Keratinocyte (primary cell): ENCODE data around the gene OR4F6. TPM values are rescaled to one million over a fixed set of nuclear protein-coding genes. Genes with fewer than 3 reads are reported as not detected.

Experiments used
- DNase-seq: peaks from one replicate; pipeline ENCODE4 v3.0.0-alpha.2; 2011; ENCODE audit warnings: low read depth, missing footprints, low spot score
- FAIRE-seq: peaks from 2 replicates; lab custom pipeline; 2011; peaks lifted over from hg19 to GRCh38; lab: Jason Lieb, UNC
- H2AFZ ChIP-seq: 2 replicates; pipeline ENCODE4 v1.6.0; 2012; ENCODE audit warnings: low read length, control low read depth, inconsistent platforms; ENCODE audit not compliant: control insufficient read depth
- H3K27ac ChIP-seq: 2 replicates; pipeline ENCODE4 v1.5.1; 2011; ENCODE audit warnings: low read length; ENCODE audit not compliant: control insufficient read depth, insufficient read depth
- H3K27me3 ChIP-seq: 3 replicates; pipeline ENCODE4 v1.6.0; 2011; ENCODE audit warnings: low read length; ENCODE audit not compliant: control insufficient read depth, insufficient read depth; ENCODE audit errors: extremely low read depth
- H3K36me3 ChIP-seq, 2 experiments: 2 replicates in 1 of 2; 3 replicates in 1 of 2; pipeline ENCODE4 v1.5.1; 2011; ENCODE audit warnings: low read length in 2 of 2, mild to moderate bottlenecking in 1 of 2; ENCODE audit not compliant: control insufficient read depth in 2 of 2, insufficient read depth in 2 of 2; ENCODE audit errors: extremely low read depth in 1 of 2
- H3K4me1 ChIP-seq: 3 replicates; pipeline ENCODE4 v1.5.1; 2011; ENCODE audit warnings: low read length; ENCODE audit not compliant: control insufficient read depth, insufficient read depth; ENCODE audit errors: extremely low read depth
- H3K4me2 ChIP-seq: 3 replicates; pipeline ENCODE4 v1.6.0; 2011; ENCODE audit warnings: low read depth, low read length; ENCODE audit not compliant: control insufficient read depth, insufficient read depth; ENCODE audit errors: extremely low read depth
- H3K4me3 ChIP-seq, 3 experiments: fragments of 200-600 bp in 1 of 3; sonication (generic) in 1 of 3; 2 replicates in 2 of 3; 3 replicates in 1 of 3; pipeline ENCODE4 v1.5.1; 2011 to 2016; ENCODE audit warnings: low read length in 3 of 3, mild to moderate bottlenecking in 3 of 3, control low read depth in 2 of 3, inconsistent platforms in 1 of 3, low read depth in 1 of 3, mixed read lengths in 1 of 3, mixed run types in 1 of 3, moderate library complexity in 1 of 3; ENCODE audit not compliant: control insufficient read depth in 2 of 3, insufficient read depth in 2 of 3; ENCODE audit errors: extremely low read depth in 1 of 3
- H3K79me2 ChIP-seq: 2 replicates; pipeline ENCODE4 v1.6.0; 2012; ENCODE audit warnings: low read length; ENCODE audit not compliant: control insufficient read depth, insufficient read depth
- H3K9ac ChIP-seq: 3 replicates; pipeline ENCODE4 v1.6.0; 2011; ENCODE audit warnings: low read length; ENCODE audit not compliant: control insufficient read depth, insufficient read depth; ENCODE audit errors: extremely low read depth
- H3K9me1 ChIP-seq: 3 replicates; pipeline ENCODE4 v1.6.0; 2011; ENCODE audit warnings: low read length; ENCODE audit not compliant: control insufficient read depth, insufficient read depth; ENCODE audit errors: extremely low read depth
- H3K9me3 ChIP-seq: 2 replicates; pipeline ENCODE4 v1.5.1; 2012; ENCODE audit warnings: low read depth, low read length; ENCODE audit not compliant: control insufficient read depth
- H4K20me1 ChIP-seq: 3 replicates; pipeline ENCODE4 v1.6.0; 2011; ENCODE audit warnings: low read length; ENCODE audit not compliant: control insufficient read depth, insufficient read depth; ENCODE audit errors: extremely low read depth
- CTCF ChIP-seq, 3 experiments: IDR thresholded peaks in 1 of 3; conservative IDR thresholded peaks in 1 of 3; optimal IDR thresholded peaks in 1 of 3; 2 replicates in 2 of 3; 3 replicates in 1 of 3; pipeline versions ENCODE3 to v1.5.1; 2011; ENCODE audit warnings: low read length in 3 of 3, mild to moderate bottlenecking in 3 of 3, moderate library complexity in 2 of 3, control low read depth in 1 of 3, inconsistent platforms in 1 of 3; ENCODE audit not compliant: insufficient read depth in 2 of 3; ENCODE audit errors: extremely low read depth in 1 of 3
- EZH2 ChIP-seq: IDR thresholded peaks from one replicate; pipeline ENCODE4 v1.6.1; 2012; ENCODE audit warnings: inconsistent platforms, mild to moderate bottlenecking, low read length, moderate library complexity
- dilution Hi-C: fragments of 300-500 bp; cut with MboI; formaldehyde crosslinking; loops from one replicate; pipeline ENCODE4 v1.7.0; 2020; ENCODE audit warnings: low sequenced_read_pairs; ENCODE audit not compliant: extremely low pct_ligation_motif_present
- polyA plus RNA-seq, 5 experiments: library from polyadenylated mRNA; depleted of rRNA in 3 of 5; stranded (reverse) in 3 of 5; stranded (forward) in 1 of 5; unstranded in 1 of 5; fragments of >200 nt; gene quantifications; 1 replicate in 1 of 5; 2 replicates in 3 of 5; 3 replicates in 1 of 5; pipeline versions ENCODE4 v1.2.1 to v1.2.3, GENCODE V29; 2011 to 2012; ENCODE audit warnings: missing spikeins in 2 of 5, low read depth in 1 of 5, low replicate concordance in 1 of 5

The OR4F6 gene
- polyA plus RNA-seq, 1 donor (not counting 4 experiments of a cell fraction or from before 2014, with no cell fraction given) = not detected

- dilution Hi-C loops = no loop called here
- no peak for DNase-seq
- H3K36me3 ChIP-seq = no peaks in the 10 kb centered on the region
- no peak overlapping the region for H3K4me2 ChIP-seq
- H4K20me1 ChIP-seq = no peaks in the 10 kb centered on the region
- no peaks in the 10 kb centered on the region for H3K79me2 ChIP-seq
- no peak overlapping the region for H3K9ac ChIP-seq
- no peak for TF ChIP-seq CTCF (optimal IDR thresholded peaks at IDR 0.05 in 1 of 3, IDR thresholded peaks at IDR 0.05 in 1 of 3, conservative IDR thresholded peaks at IDR 0.05 in 1 of 3; ENCODE audit: extremely low read depth in 1 of 3, insufficient read depth in 2 of 3, low read length in 3 of 3)
- no peak for TF ChIP-seq EZH2
- no peaks in the 10 kb centered on the region for H3K27me3 ChIP-seq
- no peak for FAIRE-seq
- no peak overlapping the region for H2AFZ ChIP-seq
- H3K4me3 ChIP-seq = no peak overlapping the region
- H3K4me1 ChIP-seq = no peaks in the 10 kb centered on the region
- H3K9me1 ChIP-seq = peaks cover 2% of the 10 kb centered on the region
- no peaks in the 10 kb centered on the region for H3K9me3 ChIP-seq
- no peak overlapping the region for H3K27ac ChIP-seq
Measured at GRCh38 chr15:101810876-101811275, 7.6 kb downstream of the OR4F6 start.

DNA sequence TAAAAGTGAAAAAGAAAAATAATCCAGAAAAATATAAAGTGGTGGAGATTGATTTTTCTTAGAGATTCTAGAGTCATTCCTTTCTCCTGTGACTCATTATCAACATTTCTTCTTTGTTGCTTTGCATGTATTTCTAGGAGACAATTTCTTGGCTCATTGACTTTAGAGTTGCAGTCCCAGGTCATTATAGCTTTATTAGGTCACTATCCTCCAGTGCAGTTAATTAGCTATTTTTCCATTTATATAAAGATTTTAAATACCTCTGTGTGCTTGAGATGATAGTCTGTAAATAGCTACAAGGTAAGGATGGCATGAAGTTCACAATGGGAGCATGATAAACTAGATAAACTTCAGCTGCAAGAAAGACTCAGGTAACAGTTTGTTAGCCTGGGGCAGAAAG is 8.6 kb downstream of the OR4F6 start, which contains the start of gene OR4F15:
TSS of gene OR4F15 (plus strand) at position 301 of the 400 bp plus-strand sequence. CDS start 5,985 bp downstream, outside the sequence.
- no peaks in the 10 kb centered on the region for H3K4me1 ChIP-seq
- no peaks in the 10 kb centered on the region for H3K79me2 ChIP-seq
- no peak within 1 kb of the TSS for H3K9ac ChIP-seq
- H3K9me1 ChIP-seq = peaks cover 2% of the 10 kb centered on the region
- no peak within 1 kb of the TSS for H3K4me3 ChIP-seq
- H4K20me1 ChIP-seq = no peaks in the 10 kb centered on the region
- H3K27me3 ChIP-seq = no peaks in the 10 kb centered on the region
- H3K27ac ChIP-seq = no peak within 1 kb of the TSS
- H2AFZ ChIP-seq = no peak within 1 kb of the TSS
- dilution Hi-C loops = no loop called here
- DNase-seq = no peak
- H3K36me3 ChIP-seq = no peaks in the 10 kb centered on the region
- H3K9me3 ChIP-seq = no peaks in the 10 kb centered on the region
- H3K4me2 ChIP-seq = no peak within 1 kb of the TSS
- no peak for FAIRE-seq
- TF ChIP-seq CTCF (optimal IDR thresholded peaks at IDR 0.05 in 1 of 3, IDR thresholded peaks at IDR 0.05 in 1 of 3, conservative IDR thresholded peaks at IDR 0.05 in 1 of 3; ENCODE audit: extremely low read depth in 1 of 3, insufficient read depth in 2 of 3, low read length in 3 of 3) (no peak), EZH2 (no peak)
